ENCODE results near the gene PLA2G2F. TPM values are rescaled to one million over a fixed set of nuclear protein-coding genes. Genes with fewer than 3 reads are reported as not detected.

PLA2G2F gene
- total and polyA plus RNA-seq, 2 of the 13 experiments (the other 11 are each of a cell fraction or from before 2014, with no cell fraction given), result not detected

DNA sequence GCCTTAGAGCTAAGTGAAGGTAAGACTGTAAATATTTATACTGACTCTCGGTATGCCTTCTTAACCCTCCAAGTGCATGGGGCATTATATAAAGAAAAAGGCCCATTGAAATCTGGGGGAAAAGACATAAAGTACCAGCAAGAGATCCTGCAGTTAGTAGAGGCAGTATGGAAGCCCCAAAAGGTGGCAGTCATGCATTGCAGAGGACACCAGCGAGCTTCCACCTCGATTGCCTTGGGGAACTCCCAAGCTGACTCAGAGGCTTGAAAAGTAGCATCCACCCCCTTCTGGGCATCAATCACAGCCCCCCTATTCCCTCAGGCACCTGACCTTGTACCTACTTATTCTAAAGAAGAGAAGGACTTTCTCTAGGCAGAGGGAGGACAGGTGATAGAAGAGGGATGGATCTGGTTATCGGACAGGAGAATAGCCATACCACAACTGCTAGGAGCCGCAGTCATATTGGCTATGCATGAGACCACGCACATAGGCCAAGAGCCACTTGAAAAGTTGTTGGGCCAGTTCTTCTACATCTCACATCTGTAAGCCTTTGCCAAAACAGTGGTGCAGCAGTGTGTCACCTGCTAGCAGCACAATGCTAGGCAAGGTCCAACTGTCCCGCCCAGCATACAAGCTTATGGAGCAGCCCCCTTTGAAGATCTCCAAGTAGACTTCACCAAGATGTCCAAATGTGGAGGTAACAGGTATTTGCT, 19.4 kb downstream of the PLA2G2F start (continued):
- no peak for TF ChIP-seq HOXD1 (CRISPR knock-in tag; IDR thresholded peaks at IDR 0.05)
- TF ChIP-seq SP2 (CRISPR knock-in tag; IDR thresholded peaks at IDR 0.05), result no peak
- TF ChIP-seq, protein P1, sequence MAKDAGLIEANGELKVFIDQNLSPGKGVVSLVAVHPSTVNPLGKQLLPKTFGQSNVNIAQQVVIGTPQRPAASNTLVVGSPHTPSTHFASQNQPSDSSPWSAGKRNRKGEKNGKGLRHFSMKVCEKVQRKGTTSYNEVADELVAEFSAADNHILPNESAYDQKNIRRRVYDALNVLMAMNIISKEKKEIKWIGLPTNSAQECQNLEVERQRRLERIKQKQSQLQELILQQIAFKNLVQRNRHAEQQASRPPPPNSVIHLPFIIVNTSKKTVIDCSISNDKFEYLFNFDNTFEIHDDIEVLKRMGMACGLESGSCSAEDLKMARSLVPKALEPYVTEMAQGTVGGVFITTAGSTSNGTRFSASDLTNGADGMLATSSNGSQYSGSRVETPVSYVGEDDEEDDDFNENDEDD (CRISPR knock-in tag; IDR thresholded peaks at IDR 0.05; ENCODE audit: borderline replicate concordance), result no peak
- no peak for TF ChIP-seq ZNF563 (CRISPR knock-in tag; IDR thresholded peaks at IDR 0.05)
- TF ChIP-seq ZNF180 (CRISPR knock-in tag; IDR thresholded peaks at IDR 0.05; ENCODE audit: borderline replicate concordance, low read depth), result no peak
- no peak for TF ChIP-seq BCL6 (CRISPR knock-in tag; IDR thresholded peaks at IDR 0.05)
- TF ChIP-seq, protein P2, sequence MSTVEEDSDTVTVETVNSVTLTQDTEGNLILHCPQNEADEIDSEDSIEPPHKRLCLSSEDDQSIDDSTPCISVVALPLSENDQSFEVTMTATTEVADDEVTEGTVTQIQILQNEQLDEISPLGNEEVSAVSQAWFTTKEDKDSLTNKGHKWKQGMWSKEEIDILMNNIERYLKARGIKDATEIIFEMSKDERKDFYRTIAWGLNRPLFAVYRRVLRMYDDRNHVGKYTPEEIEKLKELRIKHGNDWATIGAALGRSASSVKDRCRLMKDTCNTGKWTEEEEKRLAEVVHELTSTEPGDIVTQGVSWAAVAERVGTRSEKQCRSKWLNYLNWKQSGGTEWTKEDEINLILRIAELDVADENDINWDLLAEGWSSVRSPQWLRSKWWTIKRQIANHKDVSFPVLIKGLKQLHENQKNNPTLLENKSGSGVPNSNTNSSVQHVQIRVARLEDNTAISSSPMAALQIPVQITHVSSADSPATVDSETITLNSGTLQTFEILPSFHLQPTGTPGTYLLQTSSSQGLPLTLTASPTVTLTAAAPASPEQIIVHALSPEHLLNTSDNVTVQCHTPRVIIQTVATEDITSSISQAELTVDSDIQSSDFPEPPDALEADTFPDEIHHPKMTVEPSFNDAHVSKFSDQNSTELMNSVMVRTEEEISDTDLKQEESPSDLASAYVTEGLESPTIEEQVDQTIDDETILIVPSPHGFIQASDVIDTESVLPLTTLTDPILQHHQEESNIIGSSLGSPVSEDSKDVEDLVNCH (CRISPR knock-in tag; IDR thresholded peaks at IDR 0.05), result no peak

DNA sequence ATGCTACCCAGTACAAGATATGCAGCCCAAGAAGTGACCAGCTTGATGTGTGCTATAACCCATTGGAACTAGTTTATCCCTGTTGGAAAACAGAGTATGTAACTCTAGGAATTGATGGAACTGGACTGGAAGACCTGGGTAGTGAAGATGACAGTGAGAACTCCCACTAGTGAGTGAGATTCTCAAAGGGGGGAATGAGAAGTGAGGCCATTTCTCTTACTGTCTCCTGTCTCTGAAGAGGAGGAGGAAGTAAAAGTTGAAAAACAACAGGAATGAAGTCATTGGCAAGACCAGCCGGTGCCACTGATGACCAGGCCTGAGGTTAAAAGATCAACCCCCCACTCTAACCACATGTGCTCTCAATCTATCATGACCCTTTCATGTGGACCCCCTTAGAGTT, 20.9 kb downstream of the PLA2G2F start:
- H3K27ac ChIP-seq (ENCODE audit: extremely low read length, insufficient read depth, low read length), result no peak overlapping the region
- no peaks in the 10 kb centered on the region for H3K79me2 ChIP-seq (ENCODE audit: insufficient read depth, low read length)
- H3K9me3 ChIP-seq (ENCODE audit: low read length), result peaks cover 32% of the 10 kb centered on the region
- H2AFZ ChIP-seq (ENCODE audit: low read length), result no peak overlapping the region
- H3K4me1 ChIP-seq (ENCODE audit: insufficient read depth, low read length), result no peaks in the 10 kb centered on the region
- no peak overlapping the region for H3K4me2 ChIP-seq (ENCODE audit: low read depth, low read length)
- no peaks in the 10 kb centered on the region for H3K36me3 ChIP-seq (replicated peaks in 1 of 2; ENCODE audit: control insufficient read depth in 1 of 2, insufficient read depth in 2 of 2, low read length in 2 of 2)
- no TSS peak for BruUV-seq (replicated peaks)
- H3K9ac ChIP-seq (ENCODE audit: insufficient read depth, low read depth, low read length), result no peak overlapping the region
- no peak for FAIRE-seq
- ATAC-seq, result no peak
- intact Hi-C loops (cut with micrococcal nuclease; ENCODE audit: unreplicated experiment), result no loop called here
- POLR2A ChIA-PET, result no interaction called here
- in situ Hi-C loops (cut with HindIII; ENCODE audit: extremely low pct_ligation_motif_present, low pct_unique_long_range_greater_than_20kb), result no loop called here
- no peak for DNase-seq (ENCODE audit: low spot score)
- no peak overlapping the region for H3K4me3 ChIP-seq (replicated peaks in 1 of 3; ENCODE audit: insufficient read depth in 1 of 3, low read depth in 2 of 3, low read length in 3 of 3)
- no peak for TF ChIP-seq HOXA3 (CRISPR knock-in tag; IDR thresholded peaks at IDR 0.05)
- TF ChIP-seq ADNP (CRISPR knock-in tag; IDR thresholded peaks at IDR 0.05), result no peak
- TF ChIP-seq ARHGAP35 (CRISPR knock-in tag; IDR thresholded peaks at IDR 0.05; ENCODE audit: borderline replicate concordance), result no peak
- peaks cover 0 to 8% of the 10 kb centered on the region in 2 experiments; a peak in 1 of 5 replicates for H3K27me3 ChIP-seq (ENCODE audit: control insufficient read depth in 1 of 2, insufficient read depth in 2 of 2, low read length in 2 of 2)
- H4K20me1 ChIP-seq (ENCODE audit: insufficient read depth, low read length), result no peaks in the 10 kb centered on the region
- CTCF ChIA-PET (ENCODE audit: low intra/inter-chr PET ratio, low total read pairs), result no interaction called here
- 20% methylated on average over 1 of the region's 1 CpG for WGBS (ENCODE audit: low lambda C conversion rate)
